Posterior cingulate gyrus (tissue), 11 donors: Measurements from ENCODE around the gene PADI3.
"Not testable (repeated sequence)": the region's sequence is repeated elsewhere in the genome, so short reads cannot be mapped to it uniquely, and the experiment has no call there.

ENCODE experiments used
- DNase-seq, 10 donors: peaks; one replicate each; pipeline versions ENCODE4 v3.0.0 to v3.0.0-alpha.2; 2020 to 2021; ENCODE audit warnings: mixed read lengths in 3 of 10
- intact Hi-C: fragments of 100-400 bp; cut with DNase I; formaldehyde crosslinking; loops from one replicate; pipeline ENCODE4 v1.15.1; 2023

PADI3 gene

DNA sequence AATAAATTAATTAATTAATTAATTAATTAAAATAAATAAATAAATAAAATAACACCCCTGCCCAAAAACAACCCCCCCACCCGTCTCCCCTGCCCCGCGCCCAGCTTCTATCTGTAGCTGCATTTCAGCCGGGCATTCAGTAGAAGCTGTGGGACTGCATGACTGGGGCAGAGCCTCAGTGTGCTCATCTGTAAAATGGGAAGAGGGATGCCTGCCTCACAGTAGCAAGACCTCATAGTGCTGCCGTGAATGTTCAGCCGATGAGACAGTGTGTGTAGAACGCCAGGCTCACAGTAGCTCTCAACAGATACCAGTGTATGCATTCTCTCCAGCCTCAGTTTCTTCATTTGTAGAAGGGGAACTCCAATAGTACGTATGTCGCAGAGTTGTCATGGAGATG lies 67.8 kb downstream of the PADI3 start:
- DNase-seq: no peak
- intact Hi-C loops: no loop called here

DNA sequence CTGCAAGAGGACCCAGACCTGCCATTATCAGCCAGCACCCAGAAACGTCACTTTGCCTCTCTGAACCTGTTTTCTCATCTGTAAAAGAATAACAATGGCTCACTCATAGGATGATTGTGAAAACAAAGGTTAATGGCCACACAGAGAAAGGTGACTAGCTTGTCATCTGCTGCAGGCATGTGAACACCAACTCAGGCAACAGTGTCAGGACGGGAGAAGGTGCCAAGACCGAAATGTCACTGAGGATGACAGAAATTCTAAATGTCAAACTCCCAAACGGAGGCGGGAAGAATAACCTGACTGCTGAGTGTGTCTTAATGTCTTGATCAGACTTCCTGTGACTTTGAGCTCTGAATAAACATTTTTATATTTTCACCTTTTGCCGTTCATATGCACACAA lies 69.4 kb downstream of the PADI3 start:
- intact Hi-C loops: no loop called here
- no peak for DNase-seq

DNA sequence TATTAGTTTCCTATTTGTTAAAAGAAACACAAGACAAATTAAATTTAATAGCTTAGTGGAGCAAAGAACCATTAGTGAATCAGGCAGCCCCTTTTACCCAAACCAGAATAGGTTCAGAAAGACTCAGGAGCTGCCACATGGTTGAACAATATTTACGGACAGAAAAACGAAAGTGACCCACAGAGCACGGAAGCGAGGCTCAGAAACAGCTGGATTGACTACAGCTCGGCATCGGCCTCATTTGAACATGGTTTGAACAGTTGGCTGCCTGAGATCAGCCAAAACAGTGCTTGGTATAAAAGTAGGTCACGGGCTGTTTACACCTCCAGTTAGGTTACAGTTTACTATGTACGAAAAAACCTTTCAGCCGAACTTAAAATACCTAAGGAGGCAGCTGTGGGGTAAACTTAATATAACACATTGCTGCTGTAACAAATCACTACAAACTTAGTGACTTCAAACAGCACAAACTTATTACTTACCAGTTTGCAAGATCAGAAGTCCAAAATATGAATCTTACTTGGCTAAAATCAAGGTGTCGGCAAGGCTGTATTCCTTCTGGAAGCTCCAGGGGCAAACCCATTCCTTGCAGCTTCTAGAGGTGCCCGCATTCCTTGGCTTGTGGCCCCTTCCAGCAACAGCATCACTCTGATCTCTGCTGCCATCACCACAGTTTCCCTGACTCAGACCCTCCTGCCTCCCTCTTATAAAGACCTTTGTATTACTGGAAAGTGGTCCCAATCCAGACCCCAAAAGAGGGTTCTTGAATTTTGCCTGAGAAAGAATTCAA lies 70.9 kb downstream of the PADI3 start:
- no peak for DNase-seq
- intact Hi-C loops: no loop called here

DNA sequence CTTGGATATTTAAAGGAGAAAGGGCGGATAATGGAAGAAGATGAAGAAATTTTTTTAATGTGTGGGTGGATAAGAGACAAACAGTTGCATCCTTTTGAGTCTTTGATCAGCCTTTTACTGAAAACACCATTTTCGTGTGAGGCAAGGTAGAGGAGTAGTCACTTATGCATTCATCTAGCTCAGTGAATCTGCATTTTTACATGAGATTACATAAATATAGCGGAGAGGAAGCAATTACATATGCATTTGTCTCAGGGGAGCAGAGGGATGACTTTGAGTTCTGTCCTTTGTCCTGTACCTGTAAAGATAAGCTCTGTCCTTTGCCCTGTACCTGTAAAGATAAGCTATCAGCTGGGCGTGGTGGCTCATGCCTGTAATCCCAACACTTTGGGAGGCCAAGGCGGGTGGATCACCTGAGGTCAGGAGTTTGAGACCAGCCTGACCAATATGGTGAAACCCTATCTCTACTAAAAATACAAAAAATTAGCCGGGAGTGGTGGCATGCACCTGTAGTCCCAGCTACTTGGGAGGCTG lies 73.0 kb downstream of the PADI3 start:
- DNase-seq, intact Hi-C loops: not testable (repeated sequence)

DNA sequence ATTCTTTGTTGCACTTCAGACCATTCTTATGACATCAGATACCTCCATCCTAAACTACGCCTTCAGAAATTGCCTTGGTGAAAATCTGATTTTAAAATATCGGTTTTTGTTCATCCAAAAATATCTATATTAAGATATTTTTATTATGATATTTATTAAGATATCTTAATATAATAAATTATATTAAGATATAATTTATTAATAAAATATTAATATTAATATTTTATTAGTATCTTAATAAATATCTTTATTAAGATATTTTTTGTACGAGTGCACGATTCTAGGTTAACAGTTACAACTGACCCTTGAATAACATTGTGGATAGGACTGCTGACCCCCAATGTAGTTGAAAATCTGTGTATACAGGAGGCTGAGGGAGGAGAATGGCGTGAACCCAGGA lies 80.0 kb downstream of the PADI3 start:
- no peak for DNase-seq
- intact Hi-C loops: no loop called here

DNA sequence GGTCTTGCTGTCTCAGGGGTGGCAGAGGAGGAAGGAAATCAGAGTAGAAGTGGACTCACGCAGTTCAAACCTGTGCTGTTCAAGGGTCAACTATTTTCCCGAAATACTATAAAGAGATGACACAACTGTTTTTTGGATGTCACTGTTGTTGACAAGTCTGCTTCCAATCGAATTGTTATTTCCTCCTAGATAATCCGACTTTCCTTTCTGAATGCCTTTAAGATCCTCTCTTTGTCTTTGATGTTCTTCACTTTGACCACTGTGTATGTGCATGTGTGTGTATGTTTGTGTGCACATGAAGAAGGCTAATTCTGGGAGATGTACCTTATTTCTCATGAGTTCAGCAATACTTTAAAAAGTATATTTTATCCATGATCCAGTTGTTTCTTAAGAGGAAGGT lies 80.7 kb downstream of the PADI3 start:
- intact Hi-C loops: loop anchor here (10.0 kb wide), 1 partner anchor 265 kb away; no protein-coding TSS in a partner anchor
- DNase-seq: no peak

DNA sequence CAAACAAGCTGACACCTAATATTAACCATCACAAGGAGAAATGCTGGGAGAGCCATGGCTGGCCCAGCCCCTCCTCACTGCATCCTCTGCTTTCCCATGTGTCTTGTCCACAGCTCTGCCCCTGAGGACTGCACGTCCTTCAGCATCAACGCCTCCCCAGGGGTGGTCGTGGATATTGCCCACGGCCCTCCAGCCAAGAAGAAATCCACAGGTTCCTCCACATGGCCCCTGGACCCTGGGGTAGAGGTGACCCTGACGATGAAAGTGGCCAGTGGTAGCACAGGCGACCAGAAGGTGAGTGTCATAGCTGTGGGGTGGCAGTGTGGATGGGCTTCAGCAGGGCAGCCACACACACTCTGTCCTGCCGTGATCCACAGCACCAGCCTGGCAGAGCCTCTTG lies 82.0 kb downstream of the PADI3 start:
- peak in 2 of 10 donors; percentile 26 to 44 for DNase-seq
- intact Hi-C loops: loop anchor here (10.0 kb wide), 1 partner anchor 266 kb away; no protein-coding TSS in a partner anchor

DNA sequence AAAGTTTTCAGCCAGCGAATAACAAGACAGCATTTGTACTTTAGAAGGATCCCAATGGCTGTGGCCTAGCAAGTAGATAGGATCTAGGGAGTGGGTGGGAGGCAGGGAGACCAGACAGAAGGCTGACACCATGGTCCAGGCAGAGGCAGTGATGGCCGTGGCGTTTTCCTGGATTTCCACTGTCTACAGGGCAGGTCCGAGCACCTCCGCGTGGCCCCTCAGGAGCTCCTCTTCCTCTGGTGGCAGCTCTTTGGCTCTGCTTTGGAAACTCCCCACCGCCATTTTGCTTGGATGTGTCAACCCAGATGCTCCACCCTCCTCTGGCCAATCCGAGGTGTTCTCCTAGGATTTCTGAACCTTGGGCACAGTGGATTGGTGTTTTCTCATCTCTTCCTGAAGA lies 84.2 kb downstream of the PADI3 start:
- intact Hi-C loops: loop anchor here (10.0 kb wide), 1 partner anchor 268 kb away; no protein-coding TSS in a partner anchor
- DNase-seq: peak in 2 of 10 donors; percentile 9 to 73
